HepG2 (cell line): ENCODE data around the gene GALNTL6. TPM values are rescaled to one million over a fixed set of nuclear protein-coding genes. Genes with fewer than 3 reads are reported as not detected.
"Not testable (repeated sequence)": the region's sequence is repeated elsewhere in the genome, so short reads cannot be mapped to it uniquely, and the experiment has no call there.

Experiments used
- ATAC-seq: fragments of 200-7000 bp; cut with Tn5 transposase; 3 replicates; pipeline ENCODE4 v1.9.1; 2020; ENCODE audit warnings: mild to moderate bottlenecking, moderate library complexity
- BruUV-seq: library from RNA; stranded (reverse); fragments of 400-500 nt; replicated peaks from 2 replicates; lab custom pipeline; 2021; lab: Mats Ljungman, UMichigan
- CTCF ChIA-PET: fragments of 300-600 bp; formaldehyde crosslinking; extraction: SDS; loops from one replicate; lab custom pipeline; 2021; ENCODE audit warnings: low total read pairs, inconsistent platforms, low intra/inter-chr PET ratio; lab: Yijun Ruan, JAX
- POLR2A ChIA-PET: fragments of 350-600 bp; sonication (Branson Sonifier 250); formaldehyde crosslinking; loops from one replicate; lab custom pipeline; 2020; ENCODE audit warnings: antibody characterized with exemption, inconsistent platforms; lab: Yijun Ruan, JAX
- DNase-seq: peaks from one replicate; pipeline ENCODE4 v3.0.0-alpha.2; 2015; ENCODE audit warnings: low spot score
- FAIRE-seq: peaks from 3 replicates; lab custom pipeline; 2011; peaks lifted over from hg19 to GRCh38; lab: Jason Lieb, UNC
- H2AFZ ChIP-seq: one replicate; pipeline ENCODE4 v1.6.1; 2011; ENCODE audit warnings: low read length, inconsistent platforms
- H3K27ac ChIP-seq: fragments of 300-600 bp; 3 replicates; pipeline ENCODE4 v1.8.0; 2011; ENCODE audit warnings: mixed run types, mild to moderate bottlenecking, mixed read lengths, low read length, inconsistent platforms; ENCODE audit not compliant: insufficient read depth; ENCODE audit errors: extremely low read length
- H3K27me3 ChIP-seq, 2 experiments: fragments of 200-600 bp in 1 of 2; 2 replicates in 1 of 2; 3 replicates in 1 of 2; pipeline versions ENCODE4 v1.6.0 to v1.8.0; 2011; ENCODE audit warnings: low read length in 2 of 2, mild to moderate bottlenecking in 2 of 2, moderate library complexity in 2 of 2, inconsistent platforms in 1 of 2; ENCODE audit not compliant: insufficient read depth in 2 of 2, control insufficient read depth in 1 of 2
- H3K36me3 ChIP-seq, 2 experiments: fragments of 200-600 bp in 1 of 2; replicated peaks in 1 of 2; 2 replicates in 1 of 2; 3 replicates in 1 of 2; pipeline versions ENCODE4 v1.5.1 to v1.8.0; 2011; ENCODE audit warnings: low read length in 2 of 2, inconsistent platforms in 1 of 2; ENCODE audit not compliant: insufficient read depth in 2 of 2, control insufficient read depth in 1 of 2
- H3K4me1 ChIP-seq: 2 replicates; pipeline ENCODE4 v1.5.1; 2012; ENCODE audit warnings: low read length, inconsistent platforms; ENCODE audit not compliant: insufficient read depth
- H3K4me2 ChIP-seq: 2 replicates; pipeline ENCODE4 v1.6.0; 2011; ENCODE audit warnings: low read depth, low read length, inconsistent platforms
- H3K4me3 ChIP-seq, 3 experiments: fragments of 200-600 bp in 1 of 3; sonication (generic), shearing (Covaris generic) in 1 of 3; replicated peaks in 1 of 3; 2 replicates each; pipeline ENCODE4 v1.5.1; 2011 to 2016; ENCODE audit warnings: low read length in 3 of 3, inconsistent platforms in 2 of 3, low read depth in 2 of 3, mild to moderate bottlenecking in 2 of 3, control low read depth in 1 of 3, mixed read lengths in 1 of 3; ENCODE audit not compliant: insufficient read depth in 1 of 3
- H3K79me2 ChIP-seq: one replicate; pipeline ENCODE4 v1.6.1; 2011; ENCODE audit warnings: low read length, inconsistent platforms; ENCODE audit not compliant: insufficient read depth
- H3K9ac ChIP-seq: 2 replicates; pipeline ENCODE4 v1.6.0; 2011; ENCODE audit warnings: mild to moderate bottlenecking, low read depth, low read length, inconsistent platforms; ENCODE audit not compliant: insufficient read depth
- H3K9me3 ChIP-seq: 2 replicates; pipeline ENCODE4 v1.5.1; 2012; ENCODE audit warnings: mild to moderate bottlenecking, low read length
- H4K20me1 ChIP-seq: 2 replicates; pipeline ENCODE4 v1.6.0; 2011; ENCODE audit warnings: inconsistent platforms, mild to moderate bottlenecking, low read length, moderate library complexity; ENCODE audit not compliant: insufficient read depth
- CHCHD3 ChIP-seq: sonication (generic); formaldehyde crosslinking; IDR thresholded peaks from 2 replicates; pipeline ENCODE4 v1.8.0; 2022; ENCODE audit warnings: mild to moderate bottlenecking, missing genetic modification reagents, moderate library complexity
- GATAD1 ChIP-seq: IDR thresholded peaks from 2 replicates; pipeline ENCODE4 v1.6.1; 2016; ENCODE audit warnings: missing genetic modification reagents, missing compliant biosample characterization
- ISX ChIP-seq: sonication (generic); formaldehyde crosslinking; conservative IDR thresholded peaks from 2 replicates; pipeline ENCODE4 v1.5.0; 2020; ENCODE audit warnings: missing genetic modification reagents
- MAZ ChIP-seq, 2 experiments: sonication (generic) in 1 of 2; formaldehyde crosslinking in 1 of 2; IDR thresholded peaks; 2 replicates each; pipeline versions ENCODE4 v1.5.0 to v1.6.1; 2012 to 2020; ENCODE audit warnings: low read depth in 2 of 2, mild to moderate bottlenecking in 2 of 2, borderline replicate concordance in 1 of 2, improper control_type of control experiment in 1 of 2, low read length in 1 of 2, missing genetic modification reagents in 1 of 2, moderate library complexity in 1 of 2
- NFIB ChIP-seq: sonication (generic); formaldehyde crosslinking; IDR thresholded peaks from 2 replicates; pipeline ENCODE4 v1.9.0; 2021; ENCODE audit warnings: missing genetic modification reagents, mild to moderate bottlenecking, borderline replicate concordance
- NFYB ChIP-seq: sonication (generic); formaldehyde crosslinking; IDR thresholded peaks from 2 replicates; pipeline ENCODE4 v1.4.0; 2020; ENCODE audit warnings: missing genetic modification reagents
- RNF2 ChIP-seq: fragments of 450-650 bp; conservative IDR thresholded peaks from 2 replicates; pipeline ENCODE4 v1.6.1; 2016; ENCODE audit warnings: low read depth
- ZNF143 ChIP-seq: sonication (generic); formaldehyde crosslinking; IDR thresholded peaks from 2 replicates; pipeline ENCODE4 v1.4.0; 2020; ENCODE audit warnings: missing genetic modification reagents
- ZNF331 ChIP-seq: sonication (generic); formaldehyde crosslinking; IDR thresholded peaks from 2 replicates; pipeline ENCODE4 v1.4.0; 2020; ENCODE audit warnings: missing genetic modification reagents
- ZNF501 ChIP-seq: sonication (generic); formaldehyde crosslinking; IDR thresholded peaks from 2 replicates; pipeline ENCODE4 v1.5.1; 2020; ENCODE audit warnings: mild to moderate bottlenecking, moderate library complexity, missing genetic modification reagents
- ZNF605 ChIP-seq: sonication (generic); formaldehyde crosslinking; IDR thresholded peaks from 2 replicates; pipeline ENCODE4 v1.8.0; 2022; ENCODE audit warnings: mild to moderate bottlenecking, missing genetic modification reagents
- ZNF660 ChIP-seq: sonication (generic); formaldehyde crosslinking; IDR thresholded peaks from 2 replicates; pipeline ENCODE4 v1.5.1; 2020; ENCODE audit warnings: mild to moderate bottlenecking, low read depth, missing genetic modification reagents, borderline replicate concordance
- ZNF75D ChIP-seq: sonication (generic); formaldehyde crosslinking; IDR thresholded peaks from 2 replicates; pipeline ENCODE4 v1.8.1; 2023; ENCODE audit warnings: missing genetic modification reagents, mild to moderate bottlenecking, borderline replicate concordance
- ZSCAN25 ChIP-seq: sonication (generic); formaldehyde crosslinking; IDR thresholded peaks from 2 replicates; pipeline ENCODE4 v1.8.0; 2022; ENCODE audit warnings: mild to moderate bottlenecking, missing genetic modification reagents
- WGBS: methylation state at CpG from one replicate; pipeline ENCODE4 v1.1.6; 2017; ENCODE audit warnings: low lambda C conversion rate; 5-methylcytosine and 5-hydroxymethylcytosine counted together
- in situ Hi-C: cut with HindIII; loops from 2 replicates; pipeline ENCODE4 v1.10.0; 2017; ENCODE audit warnings: low pct_unique_long_range_greater_than_20kb; ENCODE audit not compliant: extremely low pct_ligation_motif_present
- intact Hi-C: fragments of 100-400 bp; cut with micrococcal nuclease; formaldehyde crosslinking; loops from one replicate; pipeline ENCODE4 v1.10.0; 2022; ENCODE audit not compliant: unreplicated experiment
- polyA plus RNA-seq, 8 experiments: library from polyadenylated mRNA; depleted of rRNA in 3 of 8; stranded (reverse) in 7 of 8; unstranded in 1 of 8; fragments of >200 nt; fragmentation: Illumina TruSeq in 4 of 8; extraction: Trizol in 4 of 8; gene quantifications; 2 replicates each; pipeline versions ENCODE4 v1.2.1 to v1.2.3, GENCODE V29; 2011 to 2016; ENCODE audit warnings: low read depth in 4 of 8, missing spikeins in 1 of 8, mixed read lengths in 1 of 8; ENCODE audit not compliant: insufficient read depth in 1 of 8
- total RNA-seq, 5 experiments: library from RNA; depleted of rRNA; stranded (reverse); fragments of >200 nt; fragmentation: Illumina TruSeq; extraction: Trizol; gene quantifications; 2 replicates each; pipeline ENCODE4 v1.2.3, GENCODE V29; 2016; ENCODE audit warnings: low read depth in 1 of 5
- TF ChIP-seq, protein P1 (sequence below): IDR thresholded peaks from 2 replicates; pipeline ENCODE4 v1.6.1; 2012; ENCODE audit warnings: inconsistent platforms

The GALNTL6 gene
- total and polyA plus RNA-seq, 2 of the 13 experiments (the other 11 are each of a cell fraction or from before 2014, with no cell fraction given), result not detected

DNA sequence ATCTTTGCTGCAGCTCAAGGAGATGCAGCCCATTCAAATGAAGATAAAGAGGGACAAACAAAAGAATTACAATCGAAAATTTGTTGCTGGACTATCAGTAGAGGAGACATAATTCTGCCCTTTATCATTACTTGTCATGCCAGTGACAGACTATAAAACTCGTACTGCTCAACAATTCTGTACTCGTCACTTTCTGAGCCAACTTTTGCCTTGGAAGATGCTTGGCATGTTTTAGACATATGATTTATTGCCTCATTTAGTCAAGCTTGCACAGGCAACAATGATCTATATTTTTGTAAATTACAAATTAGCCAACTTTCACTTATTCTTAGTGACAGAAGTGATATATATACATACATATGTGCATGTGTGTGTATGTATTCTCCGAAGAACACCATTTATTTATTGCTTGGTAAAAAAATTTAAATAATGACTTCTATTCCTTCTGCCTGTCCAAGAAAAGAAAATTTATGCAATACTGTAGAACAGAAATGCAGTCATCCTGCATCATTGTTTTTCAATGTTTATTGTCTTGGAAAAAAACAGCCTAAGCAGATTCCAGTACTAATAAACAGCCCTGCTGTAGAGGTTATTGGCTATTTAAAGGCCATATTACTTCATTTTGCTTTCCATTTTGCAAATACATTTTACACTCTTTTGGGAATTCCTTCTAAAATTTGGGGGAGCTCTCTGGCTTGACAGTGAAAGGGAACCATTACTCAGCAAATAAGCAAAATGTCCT lies 980.5 kb downstream of the GALNTL6 start (continued):
- TF ChIP-seq ZNF605 (no peak), RNF2 (no peak), ZNF660 (CRISPR knock-in tag) (no peak), ZNF75D (CRISPR knock-in tag) (no peak)

DNA sequence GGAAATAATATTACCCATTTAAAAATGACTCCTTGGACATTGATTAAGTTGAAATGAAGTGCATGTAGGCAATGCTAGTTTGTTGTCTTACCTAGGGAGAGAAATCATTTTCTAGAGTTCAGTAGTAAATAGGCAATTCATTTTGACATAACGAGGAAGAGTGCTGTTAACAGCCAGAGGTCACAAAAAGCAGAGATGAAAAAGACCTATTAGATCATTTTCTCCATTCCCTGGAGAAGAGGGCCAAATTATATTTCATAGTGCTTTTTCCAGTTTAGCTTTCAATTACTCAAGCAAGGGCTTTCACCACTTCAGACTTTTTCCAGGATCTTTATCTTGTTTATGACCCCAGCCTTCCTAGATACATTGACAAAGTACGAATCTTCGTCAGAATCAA lies 981.1 kb downstream of the GALNTL6 start:
- H3K9ac ChIP-seq, result no peak overlapping the region
- H3K27me3 ChIP-seq, result no peaks in the 10 kb centered on the region
- no peaks in the 10 kb centered on the region for H4K20me1 ChIP-seq
- no peak overlapping the region for H3K4me2 ChIP-seq
- WGBS, result 4% methylated on average over 3 of the region's 3 CpGs
- ATAC-seq, result no peak
- ChIA-PET POLR2A (no interaction called here), CTCF (no interaction called here)
- in situ Hi-C loops, result no loop called here
- BruUV-seq, result no TSS peak
- no peak for FAIRE-seq
- no peak overlapping the region for H2AFZ ChIP-seq
- H3K9me3 ChIP-seq, result no peaks in the 10 kb centered on the region
- DNase-seq, result no peak
- TF ChIP-seq NFYB (CRISPR knock-in tag), result no peak
- no peak for TF ChIP-seq ZNF331 (CRISPR knock-in tag)
- no peak for TF ChIP-seq ZNF501 (CRISPR knock-in tag)
- no peak for TF ChIP-seq CHCHD3 (CRISPR knock-in tag)
- no peak for TF ChIP-seq GATAD1 (CRISPR knock-in tag)
- TF ChIP-seq MAZ (IDR thresholded peaks at IDR 0.05; ENCODE audit: borderline replicate concordance, low read depth, low read length), result no peak
- no peak for TF ChIP-seq MAZ (CRISPR knock-in tag; IDR thresholded peaks at IDR 0.05; ENCODE audit: low read depth)
- no peak for TF ChIP-seq ZSCAN25
- no peak for TF ChIP-seq ISX (CRISPR knock-in tag)
- TF ChIP-seq, protein P1, sequence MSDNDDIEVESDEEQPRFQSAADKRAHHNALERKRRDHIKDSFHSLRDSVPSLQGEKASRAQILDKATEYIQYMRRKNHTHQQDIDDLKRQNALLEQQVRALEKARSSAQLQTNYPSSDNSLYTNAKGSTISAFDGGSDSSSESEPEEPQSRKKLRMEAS, result no peak
- TF ChIP-seq ZNF143 (CRISPR knock-in tag), result no peak
- no peak for TF ChIP-seq NFIB (CRISPR knock-in tag)
- H3K36me3 ChIP-seq, result no peaks in the 10 kb centered on the region
- H3K27ac ChIP-seq, result no peak overlapping the region
- H3K4me3 ChIP-seq, result no peak overlapping the region
- intact Hi-C loops, result no loop called here
- no peaks in the 10 kb centered on the region for H3K79me2 ChIP-seq
- no peaks in the 10 kb centered on the region for H3K4me1 ChIP-seq

DNA sequence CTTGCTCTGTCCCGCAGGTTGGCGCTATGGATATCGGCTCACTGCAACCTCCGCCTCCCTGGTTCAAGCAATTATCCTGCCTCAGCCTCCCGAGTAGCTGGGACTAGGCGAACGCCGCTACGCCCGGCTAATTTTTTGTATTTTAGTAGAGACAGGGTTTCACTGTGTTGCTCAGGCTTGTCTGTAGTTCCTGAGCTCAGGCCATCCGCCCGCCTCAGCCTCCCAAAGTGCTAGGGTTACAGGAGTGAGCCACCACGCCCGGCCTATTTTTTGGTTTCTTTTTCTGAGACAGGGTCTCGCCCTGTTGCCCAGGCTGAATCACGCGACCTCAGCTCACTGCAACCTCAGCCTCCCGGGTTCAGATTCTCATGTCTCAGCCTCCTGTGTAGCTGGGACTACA lies 984.1 kb downstream of the GALNTL6 start:
- H3K27ac ChIP-seq, H3K27me3 ChIP-seq, DNase-seq, H3K36me3 ChIP-seq, H3K4me1 ChIP-seq, intact Hi-C loops, CTCF ChIA-PET, H3K9me3 ChIP-seq, H3K79me2 ChIP-seq, ATAC-seq, H3K4me2 ChIP-seq, H2AFZ ChIP-seq, FAIRE-seq, H3K4me3 ChIP-seq, BruUV-seq, H4K20me1 ChIP-seq, POLR2A ChIA-PET, H3K9ac ChIP-seq, in situ Hi-C loops: not testable (repeated sequence)
- WGBS, result 74% methylated on average over 18 of the region's 18 CpGs
